Measurements from ENCODE around the gene SAMHD1.

SAMHD1 gene

GRCh38 chr20:36871640-36872570, 79.6 kb downstream of the SAMHD1 start:
- no peak for DNase-seq

- no peak for DNase-seq
Measured at GRCh38 chr20:36866681-36867495, 84.6 kb downstream of the SAMHD1 start.

GRCh38 chr20:36866164-36866563, 85.3 kb downstream of the SAMHD1 start:
- no peak for DNase-seq

- no peak for DNase-seq
Measured at GRCh38 chr20:36865861-36866149, 85.7 kb downstream of the SAMHD1 start.

- DNase-seq: no peak
Measured at GRCh38 chr20:36865076-36865860, 86.2 kb downstream of the SAMHD1 start.

GRCh38 chr20:36862857-36863668, 88.4 kb downstream of the SAMHD1 start:
- DNase-seq: no peak

GRCh38 chr20:36861875-36862801, 89.4 kb downstream of the SAMHD1 start:
- DNase-seq: no peak

- DNase-seq: no peak
Measured at GRCh38 chr20:36861625-36861874, 90.0 kb downstream of the SAMHD1 start.

- DNase-seq: no peak
Measured at GRCh38 chr20:36860811-36861624, 90.5 kb downstream of the SAMHD1 start.

- DNase-seq: no peak
Measured at GRCh38 chr20:36860339-36860738, 91.2 kb downstream of the SAMHD1 start.

- no peak for DNase-seq
Measured at GRCh38 chr20:36859700-36860330, 91.7 kb downstream of the SAMHD1 start.

GRCh38 chr20:36859282-36859555, 92.3 kb downstream of the SAMHD1 start:
- DNase-seq: no peak

GRCh38 chr20:36856691-36857635, 94.5 kb downstream of the SAMHD1 start:
- DNase-seq: peak; percentile 18

- DNase-seq: no peak
Measured at GRCh38 chr20:36856195-36856594, 95.3 kb downstream of the SAMHD1 start.

GRCh38 chr20:36855241-36855657, 96.3 kb downstream of the SAMHD1 start:
- no peak for DNase-seq

- no peak for DNase-seq
Measured at GRCh38 chr20:36854348-36855240, 96.9 kb downstream of the SAMHD1 start.

GRCh38 chr20:36852187-36852586, 99.3 kb downstream of the SAMHD1 start:
- DNase-seq: no peak

GRCh38 chr20:36851490-36851889, 100.0 kb downstream of the SAMHD1 start:
- no peak for DNase-seq

All from GF-D8 (cell line).